K562 (cell line): ENCODE measurements around the gene CD55. TPM values are rescaled to one million over a fixed set of nuclear protein-coding genes. Genes with fewer than 3 reads are reported as not detected.
A peak's percentile ranks its signal among the peaks of the same experiment; 100 is the strongest.

Source experiments
- BCOR ChIP-seq: fragments of 450-650 bp; IDR thresholded peaks from 2 replicates; pipeline ENCODE4 v1.6.1; 2016
- CHCHD3 ChIP-seq: fragments of 250-450 bp; sonication (Bioruptor Pico); IDR thresholded peaks from 2 replicates; pipeline ENCODE4 v2.1.2; 2022; ENCODE audit warnings: mild to moderate bottlenecking
- CXXC5 ChIP-seq: fragments of 250-450 bp; sonication (Bioruptor Pico); IDR thresholded peaks from 2 replicates; pipeline ENCODE4 v1.8.0; 2022; ENCODE audit warnings: inconsistent platforms, mild to moderate bottlenecking, moderate library complexity
- FOXK2 ChIP-seq, 2 experiments: fragments of 450-650 bp; IDR thresholded peaks in 1 of 2; conservative IDR thresholded peaks in 1 of 2; 2 replicates each; pipeline ENCODE4 v1.6.1; 2016; ENCODE audit warnings: low read depth in 2 of 2, mild to moderate bottlenecking in 1 of 2
- HNRNPLL ChIP-seq: fragments of 200-400 bp; formaldehyde crosslinking; IDR thresholded peaks from 2 replicates; pipeline ENCODE4 v1.6.1; 2017; ENCODE audit warnings: low read length, low read depth, mild to moderate bottlenecking; ENCODE audit not compliant: poor library complexity, severe bottlenecking
- MAFK ChIP-seq: IDR thresholded peaks from 2 replicates; pipeline ENCODE4 v1.6.1; 2011; ENCODE audit warnings: low read length, improper control_type of control experiment
- MTA3 ChIP-seq: fragments of 450-650 bp; formaldehyde crosslinking; IDR thresholded peaks from 2 replicates; pipeline ENCODE4 v1.6.1; 2017; ENCODE audit warnings: mild to moderate bottlenecking, borderline replicate concordance
- TAF9B ChIP-seq: fragments of 450-650 bp; IDR thresholded peaks from 2 replicates; pipeline ENCODE4 v1.6.1; 2018; ENCODE audit warnings: mild to moderate bottlenecking; ENCODE audit not compliant: partially characterized antibody
- THRAP3 ChIP-seq: fragments of 450-650 bp; IDR thresholded peaks from 2 replicates; pipeline ENCODE4 v1.6.1; 2016; ENCODE audit warnings: mild to moderate bottlenecking, inconsistent platforms, borderline replicate concordance
- XRCC4 ChIP-seq: IDR thresholded peaks from one replicate; pipeline ENCODE4 v1.6.1; 2011; ENCODE audit not compliant: insufficient read depth, insufficient read length; ENCODE audit errors: extremely low read depth
- ZKSCAN1 ChIP-seq: fragments of 150-350 bp; IDR thresholded peaks from 2 replicates; pipeline ENCODE4 v1.6.1; 2016; ENCODE audit warnings: low read depth, low read length
- ZNF146 ChIP-seq: IDR thresholded peaks from one replicate; pipeline ENCODE4 v1.6.1; 2018; ENCODE audit warnings: missing compliant biosample characterization; ENCODE audit not compliant: unreplicated experiment
- ZNF644 ChIP-seq: fragments of 200-800 bp; sonication (Bioruptor generic); IDR thresholded peaks from 2 replicates; pipeline ENCODE4 v1.6.1; 2016; ENCODE audit warnings: low read depth, missing genetic modification characterization, missing compliant biosample characterization
- polyA plus RNA-seq, 8 experiments: library from polyadenylated mRNA; depleted of rRNA in 4 of 8; stranded (reverse) in 5 of 8; unstranded in 3 of 8; fragments of >200 nt; fragmentation: Nextera tagmentation in 2 of 8; fragmentation: Illumina TruSeq in 1 of 8; extraction: Ambion mirVana in 2 of 8; extraction: Trizol in 1 of 8; gene quantifications; 2 replicates each; pipeline versions ENCODE4 v1.2.1 to v1.2.3, GENCODE V29; 2011 to 2014; ENCODE audit warnings: inconsistent platforms in 1 of 8, missing spikeins in 1 of 8
- total RNA-seq, 7 experiments: library from RNA; depleted of rRNA in 6 of 7; stranded (reverse); fragments of >200 nt in 6 of 7; fragmentation: Illumina TruSeq in 2 of 7; extraction: Trizol in 2 of 7; gene quantifications; 2 replicates each; pipeline versions ENCODE4 v1.2.1 to v1.2.3, GENCODE V29; 2011 to 2021; ENCODE audit warnings: low replicate concordance in 1 of 7
- TF ChIP-seq, protein P1 (sequence below): sonication (generic); IDR thresholded peaks from 2 replicates; pipeline ENCODE4 v1.6.1; 2016
- TF ChIP-seq, protein P2 (sequence below): fragments of 250-450 bp; sonication (Bioruptor Pico); IDR thresholded peaks from 2 replicates; pipeline ENCODE4 v1.8.0; 2021; ENCODE audit warnings: mild to moderate bottlenecking, moderate library complexity
- TF ChIP-seq, protein P3 (sequence below): fragments of 450-650 bp; formaldehyde crosslinking; IDR thresholded peaks from 2 replicates; pipeline ENCODE4 v1.4.0; 2020; ENCODE audit warnings: mild to moderate bottlenecking, mixed read lengths
- TF ChIP-seq, protein P4 (sequence below): fragments of 250-450 bp; sonication (Bioruptor Pico); IDR thresholded peaks from 2 replicates; pipeline ENCODE4 v1.5.0; 2021
- TF ChIP-seq, protein P5 (sequence below): fragments of 450-650 bp; IDR thresholded peaks from 2 replicates; pipeline ENCODE4 v1.6.1; 2017; ENCODE audit warnings: antibody characterized with exemption, mild to moderate bottlenecking

CD55 gene
- total and polyA plus RNA-seq, 9 of the 15 experiments (the other 6 are each of a cell fraction or from before 2014, with no cell fraction given): 17.7 to 150 (median 97.0) TPM

DNA sequence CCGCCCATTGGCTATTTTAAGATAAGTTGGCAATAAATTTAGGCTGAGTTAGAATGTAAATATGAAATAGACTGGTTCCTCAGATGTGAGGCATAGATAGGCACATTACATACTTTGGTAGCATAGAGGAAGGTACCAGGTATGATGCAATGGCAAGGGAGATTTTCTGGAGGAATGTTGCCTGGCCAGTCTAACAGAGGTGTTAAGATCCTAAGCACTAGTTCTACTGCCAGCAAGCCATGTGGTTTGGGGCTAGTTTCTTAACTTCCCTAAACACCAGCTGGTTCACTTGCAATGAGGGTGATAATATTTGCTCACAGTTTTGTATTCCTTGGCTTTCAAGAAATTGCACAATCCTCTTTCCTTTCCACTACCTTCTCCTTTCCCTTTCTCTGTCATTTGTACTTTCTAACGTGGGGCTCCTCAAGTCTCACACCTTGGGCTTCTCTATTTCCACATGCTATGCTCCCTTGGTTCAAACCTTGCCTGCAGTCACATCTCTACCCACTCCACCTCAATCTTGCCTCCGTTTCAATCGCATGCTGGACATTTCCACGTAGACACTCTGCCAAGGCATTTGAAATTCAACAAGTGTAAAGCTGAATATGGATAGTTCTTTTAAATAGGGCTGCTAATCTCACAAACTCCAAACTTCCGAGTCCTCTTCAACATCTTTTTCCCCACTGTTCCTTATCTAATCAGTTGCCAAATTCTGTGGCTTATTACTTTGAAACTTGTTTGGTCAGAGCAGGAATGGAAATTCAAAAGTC lies 4.7 kb upstream of the CD55 start (continued):
- TF ChIP-seq, protein P1, sequence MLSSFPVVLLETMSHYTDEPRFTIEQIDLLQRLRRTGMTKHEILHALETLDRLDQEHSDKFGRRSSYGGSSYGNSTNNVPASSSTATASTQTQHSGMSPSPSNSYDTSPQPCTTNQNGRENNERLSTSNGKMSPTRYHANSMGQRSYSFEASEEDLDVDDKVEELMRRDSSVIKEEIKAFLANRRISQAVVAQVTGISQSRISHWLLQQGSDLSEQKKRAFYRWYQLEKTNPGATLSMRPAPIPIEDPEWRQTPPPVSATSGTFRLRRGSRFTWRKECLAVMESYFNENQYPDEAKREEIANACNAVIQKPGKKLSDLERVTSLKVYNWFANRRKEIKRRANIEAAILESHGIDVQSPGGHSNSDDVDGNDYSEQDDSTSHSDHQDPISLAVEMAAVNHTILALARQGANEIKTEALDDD: peak; percentile 97
- TF ChIP-seq, protein P2, sequence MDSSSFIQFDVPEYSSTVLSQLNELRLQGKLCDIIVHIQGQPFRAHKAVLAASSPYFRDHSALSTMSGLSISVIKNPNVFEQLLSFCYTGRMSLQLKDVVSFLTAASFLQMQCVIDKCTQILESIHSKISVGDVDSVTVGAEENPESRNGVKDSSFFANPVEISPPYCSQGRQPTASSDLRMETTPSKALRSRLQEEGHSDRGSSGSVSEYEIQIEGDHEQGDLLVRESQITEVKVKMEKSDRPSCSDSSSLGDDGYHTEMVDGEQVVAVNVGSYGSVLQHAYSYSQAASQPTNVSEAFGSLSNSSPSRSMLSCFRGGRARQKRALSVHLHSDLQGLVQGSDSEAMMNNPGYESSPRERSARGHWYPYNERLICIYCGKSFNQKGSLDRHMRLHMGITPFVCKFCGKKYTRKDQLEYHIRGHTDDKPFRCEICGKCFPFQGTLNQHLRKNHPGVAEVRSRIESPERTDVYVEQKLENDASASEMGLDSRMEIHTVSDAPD (CRISPR knock-in tag): no peak
- TF ChIP-seq FOXK2 (conservative IDR thresholded peaks at IDR 0.05 in 1 of 2, IDR thresholded peaks at IDR 0.05 in 1 of 2; ENCODE audit: low read depth in 2 of 2) (peak; percentile 69 to 73), ZKSCAN1 (no peak), HNRNPLL (no peak), MTA3 (peak; percentile 71; the same call in 1 of the 2 replicates), CXXC5 (CRISPR knock-in tag) (peak; percentile 65), ZNF146 (CRISPR knock-in tag) (no peak), MAFK (0 out of 2 replicates have a peak, but pooled peaks have one; percentile 16), THRAP3 (no peak), CHCHD3 (CRISPR knock-in tag) (no peak), XRCC4 (no peak), BCOR (peak; percentile 24; the same call in 1 of the 2 replicates), TAF9B (no peak), ZNF644 (0 out of 2 replicates have a peak, but pooled peaks have one; percentile 29)
- TF ChIP-seq, protein P3, sequence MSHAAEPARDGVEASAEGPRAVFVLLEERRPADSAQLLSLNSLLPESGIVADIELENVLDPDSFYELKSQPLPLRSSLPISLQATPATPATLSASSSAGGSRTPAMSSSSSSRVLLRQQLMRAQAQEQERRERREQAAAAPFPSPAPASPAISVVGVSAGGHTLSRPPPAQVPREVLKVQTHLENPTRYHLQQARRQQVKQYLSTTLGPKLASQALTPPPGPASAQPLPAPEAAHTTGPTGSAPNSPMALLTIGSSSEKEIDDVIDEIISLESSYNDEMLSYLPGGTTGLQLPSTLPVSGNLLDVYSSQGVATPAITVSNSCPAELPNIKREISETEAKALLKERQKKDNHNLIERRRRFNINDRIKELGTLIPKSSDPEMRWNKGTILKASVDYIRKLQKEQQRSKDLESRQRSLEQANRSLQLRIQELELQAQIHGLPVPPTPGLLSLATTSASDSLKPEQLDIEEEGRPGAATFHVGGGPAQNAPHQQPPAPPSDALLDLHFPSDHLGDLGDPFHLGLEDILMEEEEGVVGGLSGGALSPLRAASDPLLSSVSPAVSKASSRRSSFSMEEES (CRISPR knock-in tag): no peak
- TF ChIP-seq, protein P4, sequence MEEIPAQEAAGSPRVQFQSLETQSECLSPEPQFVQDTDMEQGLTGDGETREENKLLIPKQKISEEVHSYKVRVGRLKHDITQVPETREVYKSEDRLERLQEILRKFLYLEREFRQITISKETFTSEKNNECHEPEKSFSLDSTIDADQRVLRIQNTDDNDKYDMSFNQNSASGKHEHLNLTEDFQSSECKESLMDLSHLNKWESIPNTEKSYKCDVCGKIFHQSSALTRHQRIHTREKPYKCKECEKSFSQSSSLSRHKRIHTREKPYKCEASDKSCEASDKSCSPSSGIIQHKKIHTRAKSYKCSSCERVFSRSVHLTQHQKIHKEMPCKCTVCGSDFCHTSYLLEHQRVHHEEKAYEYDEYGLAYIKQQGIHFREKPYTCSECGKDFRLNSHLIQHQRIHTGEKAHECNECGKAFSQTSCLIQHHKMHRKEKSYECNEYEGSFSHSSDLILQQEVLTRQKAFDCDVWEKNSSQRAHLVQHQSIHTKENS: 0 out of 2 replicates have a peak, but pooled peaks have one; percentile 8
- TF ChIP-seq, protein P5, sequence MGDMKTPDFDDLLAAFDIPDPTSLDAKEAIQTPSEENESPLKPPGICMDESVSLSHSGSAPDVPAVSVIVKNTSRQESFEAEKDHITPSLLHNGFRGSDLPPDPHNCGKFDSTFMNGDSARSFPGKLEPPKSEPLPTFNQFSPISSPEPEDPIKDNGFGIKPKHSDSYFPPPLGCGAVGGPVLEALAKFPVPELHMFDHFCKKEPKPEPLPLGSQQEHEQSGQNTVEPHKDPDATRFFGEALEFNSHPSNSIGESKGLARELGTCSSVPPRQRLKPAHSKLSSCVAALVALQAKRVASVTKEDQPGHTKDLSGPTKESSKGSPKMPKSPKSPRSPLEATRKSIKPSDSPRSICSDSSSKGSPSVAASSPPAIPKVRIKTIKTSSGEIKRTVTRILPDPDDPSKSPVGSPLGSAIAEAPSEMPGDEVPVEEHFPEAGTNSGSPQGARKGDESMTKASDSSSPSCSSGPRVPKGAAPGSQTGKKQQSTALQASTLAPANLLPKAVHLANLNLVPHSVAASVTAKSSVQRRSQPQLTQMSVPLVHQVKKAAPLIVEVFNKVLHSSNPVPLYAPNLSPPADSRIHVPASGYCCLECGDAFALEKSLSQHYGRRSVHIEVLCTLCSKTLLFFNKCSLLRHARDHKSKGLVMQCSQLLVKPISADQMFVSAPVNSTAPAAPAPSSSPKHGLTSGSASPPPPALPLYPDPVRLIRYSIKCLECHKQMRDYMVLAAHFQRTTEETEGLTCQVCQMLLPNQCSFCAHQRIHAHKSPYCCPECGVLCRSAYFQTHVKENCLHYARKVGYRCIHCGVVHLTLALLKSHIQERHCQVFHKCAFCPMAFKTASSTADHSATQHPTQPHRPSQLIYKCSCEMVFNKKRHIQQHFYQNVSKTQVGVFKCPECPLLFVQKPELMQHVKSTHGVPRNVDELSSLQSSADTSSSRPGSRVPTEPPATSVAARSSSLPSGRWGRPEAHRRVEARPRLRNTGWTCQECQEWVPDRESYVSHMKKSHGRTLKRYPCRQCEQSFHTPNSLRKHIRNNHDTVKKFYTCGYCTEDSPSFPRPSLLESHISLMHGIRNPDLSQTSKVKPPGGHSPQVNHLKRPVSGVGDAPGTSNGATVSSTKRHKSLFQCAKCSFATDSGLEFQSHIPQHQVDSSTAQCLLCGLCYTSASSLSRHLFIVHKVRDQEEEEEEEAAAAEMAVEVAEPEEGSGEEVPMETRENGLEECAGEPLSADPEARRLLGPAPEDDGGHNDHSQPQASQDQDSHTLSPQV: peak; percentile 85
